ENCODE measurements around the gene MTG2. TPM values are rescaled to one million over a fixed set of nuclear protein-coding genes. Genes with fewer than 3 reads are reported as not detected.

The MTG2 gene
- total and polyA plus RNA-seq, 2 experiments from 2014 or later: 11.3 to 11.7 TPM

GRCh38 chr20:62170536-62170935, 12.3 kb upstream of the MTG2 start (continued):
- no peak for TF ChIP-seq ZNF462 (CRISPR knock-in tag; IDR thresholded peaks at IDR 0.05)
- no peak for TF ChIP-seq JUNB (IDR thresholded peaks at IDR 0.05; ENCODE audit: unreplicated experiment)

GRCh38 chr20:62171245-62171644, 11.6 kb upstream of the MTG2 start:
- no peaks in the 10 kb centered on the region; the same call in 2 of the 3 replicates for H3K9me3 Mint-ChIP-seq
- peaks cover 29% of the 10 kb centered on the region for H3K36me3 Mint-ChIP-seq (ENCODE audit: low read depth)
- H3K36me3 ChIP-seq (ENCODE audit: insufficient read depth): peaks cover 7% of the 10 kb centered on the region; the same call in 1 of the 2 replicates
- no peaks in the 10 kb centered on the region for H3K9me2 ChIP-seq (ENCODE audit: insufficient read depth)
- no peaks in the 10 kb centered on the region for H3K4me1 Mint-ChIP-seq
- no peaks in the 10 kb centered on the region for H3K27me3 ChIP-seq (ENCODE audit: insufficient read depth)
- no peak for TF ChIP-seq JUNB (IDR thresholded peaks at IDR 0.05; ENCODE audit: unreplicated experiment)
- no peak for TF ChIP-seq CTCF (conservative IDR thresholded peaks at IDR 0.05; ENCODE audit: low read depth in 2 of 2)
- no peak for TF ChIP-seq ETS1 (IDR thresholded peaks at IDR 0.05)
- TF ChIP-seq ZNF462 (CRISPR knock-in tag; IDR thresholded peaks at IDR 0.05): no peak
- no peak for DNase-seq (ENCODE audit: low spot score)
- peaks cover 22% of the 10 kb centered on the region for H3K27me3 Mint-ChIP-seq (ENCODE audit: insufficient read depth, low read depth, poor library complexity)
- H3K4me3 Mint-ChIP-seq: no peak overlapping the region
- no peaks in the 10 kb centered on the region for H3F3A ChIP-seq (replicated peaks; ENCODE audit: low read depth)
- H3K4me1 ChIP-seq (ENCODE audit: insufficient read depth): no peaks in the 10 kb centered on the region
- no peaks in the 10 kb centered on the region for H3K79me2 ChIP-seq (replicated peaks; ENCODE audit: insufficient read depth)
- no peaks in the 10 kb centered on the region for H4K20me1 ChIP-seq (replicated peaks; ENCODE audit: insufficient read depth)
- no peak overlapping the region for H3K27ac Mint-ChIP-seq
- no peak overlapping the region for H3K27ac ChIP-seq (ENCODE audit: low read depth)
- H2AFZ ChIP-seq: no peak overlapping the region
- H3K4me3 ChIP-seq: no peak overlapping the region
- ATAC-seq: no peak
- H3K4me2 ChIP-seq: no peak overlapping the region

Data from GM23338 (cell line).